ENCODE data around the gene CLDND2.

DNA sequence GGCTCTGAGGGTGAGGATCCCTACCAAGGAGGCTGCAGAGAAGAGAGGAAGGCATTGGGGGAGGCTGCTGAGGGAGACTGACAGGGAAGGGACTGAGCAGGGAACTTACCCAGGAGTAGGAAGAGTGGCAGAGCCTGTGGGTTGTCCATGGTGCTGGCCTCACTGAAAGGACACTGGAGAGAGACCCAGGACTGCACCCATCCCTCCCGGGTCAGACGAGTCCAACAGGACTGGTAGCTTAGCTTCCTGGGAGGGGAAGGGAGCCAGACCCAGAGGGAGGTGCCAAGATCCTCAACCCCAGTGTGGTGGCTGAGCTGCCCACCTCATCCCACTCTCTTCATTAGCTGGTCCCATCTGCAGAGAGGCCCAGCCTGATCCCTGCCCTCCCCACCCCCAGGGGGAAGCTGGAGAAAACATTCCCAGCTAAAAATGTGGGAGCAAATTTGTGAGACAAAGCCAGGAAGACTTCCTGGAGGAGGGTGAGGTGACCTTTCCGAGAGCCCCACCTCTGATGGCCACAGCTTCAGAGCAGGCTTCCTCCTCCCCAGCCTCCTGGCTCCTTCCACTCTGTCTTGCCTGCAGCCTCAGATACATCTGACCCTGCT is 26.7 kb downstream of the CLDND2 start, which contains the start of gene VSIG10L:
- TF ChIP-seq, protein P1, sequence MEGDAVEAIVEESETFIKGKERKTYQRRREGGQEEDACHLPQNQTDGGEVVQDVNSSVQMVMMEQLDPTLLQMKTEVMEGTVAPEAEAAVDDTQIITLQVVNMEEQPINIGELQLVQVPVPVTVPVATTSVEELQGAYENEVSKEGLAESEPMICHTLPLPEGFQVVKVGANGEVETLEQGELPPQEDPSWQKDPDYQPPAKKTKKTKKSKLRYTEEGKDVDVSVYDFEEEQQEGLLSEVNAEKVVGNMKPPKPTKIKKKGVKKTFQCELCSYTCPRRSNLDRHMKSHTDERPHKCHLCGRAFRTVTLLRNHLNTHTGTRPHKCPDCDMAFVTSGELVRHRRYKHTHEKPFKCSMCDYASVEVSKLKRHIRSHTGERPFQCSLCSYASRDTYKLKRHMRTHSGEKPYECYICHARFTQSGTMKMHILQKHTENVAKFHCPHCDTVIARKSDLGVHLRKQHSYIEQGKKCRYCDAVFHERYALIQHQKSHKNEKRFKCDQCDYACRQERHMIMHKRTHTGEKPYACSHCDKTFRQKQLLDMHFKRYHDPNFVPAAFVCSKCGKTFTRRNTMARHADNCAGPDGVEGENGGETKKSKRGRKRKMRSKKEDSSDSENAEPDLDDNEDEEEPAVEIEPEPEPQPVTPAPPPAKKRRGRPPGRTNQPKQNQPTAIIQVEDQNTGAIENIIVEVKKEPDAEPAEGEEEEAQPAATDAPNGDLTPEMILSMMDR (IDR thresholded peaks at IDR 0.05), result no peak
- no peak for TF ChIP-seq SIN3A (IDR thresholded peaks at IDR 0.05; ENCODE audit: borderline replicate concordance, insufficient read depth, low read depth, low read length)
- no peak for TF ChIP-seq POLR2AphosphoS5 (IDR thresholded peaks at IDR 0.05; ENCODE audit: low read depth, low read length)
- no peak for TF ChIP-seq TCF7L2 (IDR thresholded peaks at IDR 0.05; ENCODE audit: low read depth, low read length)
